ENCODE data around the gene GRPEL2.

Gene GRPEL2

GRCh38 chr5:149301049-149301743 is 44.1 kb upstream of the GRPEL2 start:
- H3K4me3 ChIP-seq (ENCODE audit: low read depth, low read length): no peak overlapping the region
- TF ChIP-seq CTCF (IDR thresholded peaks at IDR 0.05; ENCODE audit: borderline replicate concordance, insufficient read depth, low read depth, low read length): no peak

GRCh38 chr5:149301744-149302380 is 43.4 kb upstream of the GRPEL2 start:
- TF ChIP-seq CTCF (IDR thresholded peaks at IDR 0.05; ENCODE audit: borderline replicate concordance, insufficient read depth, low read depth, low read length): no peak
- H3K4me3 ChIP-seq (ENCODE audit: low read depth, low read length): no peak overlapping the region

- no peak overlapping the region for H3K4me3 ChIP-seq (ENCODE audit: low read depth, low read length)
- no peak for TF ChIP-seq CTCF (IDR thresholded peaks at IDR 0.05; ENCODE audit: borderline replicate concordance, insufficient read depth, low read depth, low read length)
Observed at GRCh38 chr5:149302641-149303040, 42.7 kb upstream of the GRPEL2 start.

- no peak for TF ChIP-seq CTCF (IDR thresholded peaks at IDR 0.05; ENCODE audit: borderline replicate concordance, insufficient read depth, low read depth, low read length)
- no peak overlapping the region for H3K4me3 ChIP-seq (ENCODE audit: low read depth, low read length)
Observed at GRCh38 chr5:149303210-149303609, 42.1 kb upstream of the GRPEL2 start.

- no peak for TF ChIP-seq CTCF (IDR thresholded peaks at IDR 0.05; ENCODE audit: borderline replicate concordance, insufficient read depth, low read depth, low read length)
- no peak overlapping the region for H3K4me3 ChIP-seq (ENCODE audit: low read depth, low read length)
Observed at GRCh38 chr5:149304195-149305078, 40.9 kb upstream of the GRPEL2 start.

- H3K4me3 ChIP-seq (ENCODE audit: low read depth, low read length): no peak overlapping the region
- no peak for TF ChIP-seq CTCF (IDR thresholded peaks at IDR 0.05; ENCODE audit: borderline replicate concordance, insufficient read depth, low read depth, low read length)
Observed at GRCh38 chr5:149309354-149309753, 35.9 kb upstream of the GRPEL2 start.
